COR-L47 (cell line): ENCODE results near the gene BCAR1.
"Not testable (repeated sequence)": the region's sequence is repeated elsewhere in the genome, so short reads cannot be mapped to it uniquely, and the experiment has no call there.

Experiments
- DNase-seq: peaks from one replicate; lab custom pipeline; 2025; lab: John Stamatoyannopoulos, UW

The BCAR1 gene

DNA sequence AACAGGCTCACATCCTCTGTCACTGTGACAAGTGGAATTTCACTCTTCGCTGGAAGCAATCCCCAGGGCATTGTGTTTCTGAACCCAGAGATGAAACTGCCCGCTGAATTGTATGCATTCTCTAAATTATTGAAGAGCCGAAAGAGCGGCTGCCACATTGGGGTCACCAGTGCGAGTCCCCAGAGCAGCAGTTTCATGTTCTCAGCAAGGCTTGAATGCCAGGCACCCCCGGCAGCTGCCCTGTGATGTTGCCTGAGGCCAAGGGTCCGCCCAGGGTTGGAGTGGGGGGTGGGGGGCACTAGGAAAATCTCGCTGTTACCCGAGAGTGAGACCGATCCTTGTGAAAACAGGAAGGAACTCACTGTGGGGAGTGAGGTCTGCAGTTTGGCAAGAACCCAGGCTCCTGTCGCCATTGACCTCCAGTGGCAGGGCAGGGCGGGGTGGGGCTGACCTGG is 20.7 kb upstream of the BCAR1 start:
- DNase-seq = no peak

DNA sequence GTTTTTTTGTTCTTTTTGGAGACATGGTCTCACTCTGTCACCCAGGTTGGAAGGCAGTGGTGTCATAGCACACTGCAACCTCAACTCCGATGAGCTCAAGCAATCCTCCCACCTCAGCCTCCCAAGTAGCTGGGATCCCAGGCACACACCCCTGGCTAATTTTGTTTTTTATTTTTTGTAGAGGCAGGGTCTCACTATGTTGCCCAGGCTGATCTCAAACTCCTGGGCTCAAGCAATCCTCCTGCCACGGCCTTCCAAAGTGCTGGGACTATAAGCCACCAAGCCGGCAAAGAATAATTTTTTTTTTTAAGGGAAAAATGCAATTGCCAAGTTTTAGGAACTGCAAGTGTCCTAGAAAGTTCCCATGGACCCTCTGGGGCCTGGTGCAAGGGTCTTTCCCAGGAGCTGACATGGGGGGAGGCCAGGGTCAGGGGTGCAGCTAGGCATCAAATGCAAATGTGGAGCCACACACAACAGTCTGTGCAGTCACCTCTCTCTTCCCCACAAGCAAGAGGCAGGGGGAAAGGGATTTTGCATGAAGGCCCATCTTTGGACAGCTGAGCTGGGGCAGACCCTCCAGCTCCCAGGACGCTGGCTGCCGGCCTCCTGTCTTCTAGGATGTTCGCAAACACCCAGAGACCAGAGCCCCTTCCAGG is 20.1 kb upstream of the BCAR1 start:
- no peak for DNase-seq

DNA sequence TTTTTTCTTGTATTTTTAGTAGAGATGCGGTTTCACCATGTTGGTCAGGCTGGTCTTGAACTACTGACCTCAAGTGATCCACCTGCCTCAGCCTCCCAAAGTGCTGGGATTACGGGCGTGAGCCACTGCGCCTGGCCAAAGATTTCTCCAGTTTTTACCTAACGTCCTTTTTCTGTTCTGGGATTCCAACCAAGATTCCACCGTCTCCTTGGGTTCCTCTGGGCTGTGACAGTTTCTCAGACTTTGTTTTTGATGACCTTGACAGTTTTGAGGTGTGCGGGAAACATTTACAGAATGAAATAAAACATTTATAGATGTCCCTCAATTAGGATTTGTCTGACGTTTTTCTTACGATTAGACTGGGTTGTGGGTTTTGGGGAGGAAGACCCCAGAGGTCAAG is 17.9 kb upstream of the BCAR1 start:
- not testable (repeated sequence) for DNase-seq

DNA sequence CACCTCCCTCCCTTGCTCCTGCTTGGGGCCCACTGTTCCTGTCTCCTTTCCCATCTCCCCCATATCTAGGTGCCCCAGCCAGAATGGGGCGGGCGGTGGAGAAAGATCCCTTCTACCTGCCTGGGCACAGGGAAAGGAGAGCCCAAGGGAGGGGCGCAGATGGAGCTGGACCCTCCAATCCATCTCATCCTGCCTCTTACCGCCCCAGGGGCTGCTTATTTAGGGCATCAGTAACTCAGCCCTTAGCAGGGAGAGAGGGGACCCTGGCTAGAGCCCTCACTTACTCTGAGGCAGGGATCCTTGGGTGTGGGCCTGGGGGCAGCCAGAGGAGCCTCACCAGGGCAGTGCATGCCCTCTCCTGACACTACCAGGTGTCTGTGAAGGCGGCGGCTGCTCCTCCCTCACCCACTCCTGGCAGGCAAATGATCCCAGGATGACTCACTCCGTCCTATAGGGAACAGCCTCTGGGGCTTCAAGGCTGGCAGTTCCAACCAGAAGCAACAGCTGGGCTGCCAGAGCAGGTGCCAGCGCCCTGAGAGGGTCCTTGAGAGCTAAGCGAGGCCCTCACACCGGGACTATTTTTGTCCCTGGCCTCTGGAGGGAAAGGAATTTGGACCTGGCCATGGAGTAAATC is 16.3 kb upstream of the BCAR1 start:
- DNase-seq = peak; percentile 22

DNA sequence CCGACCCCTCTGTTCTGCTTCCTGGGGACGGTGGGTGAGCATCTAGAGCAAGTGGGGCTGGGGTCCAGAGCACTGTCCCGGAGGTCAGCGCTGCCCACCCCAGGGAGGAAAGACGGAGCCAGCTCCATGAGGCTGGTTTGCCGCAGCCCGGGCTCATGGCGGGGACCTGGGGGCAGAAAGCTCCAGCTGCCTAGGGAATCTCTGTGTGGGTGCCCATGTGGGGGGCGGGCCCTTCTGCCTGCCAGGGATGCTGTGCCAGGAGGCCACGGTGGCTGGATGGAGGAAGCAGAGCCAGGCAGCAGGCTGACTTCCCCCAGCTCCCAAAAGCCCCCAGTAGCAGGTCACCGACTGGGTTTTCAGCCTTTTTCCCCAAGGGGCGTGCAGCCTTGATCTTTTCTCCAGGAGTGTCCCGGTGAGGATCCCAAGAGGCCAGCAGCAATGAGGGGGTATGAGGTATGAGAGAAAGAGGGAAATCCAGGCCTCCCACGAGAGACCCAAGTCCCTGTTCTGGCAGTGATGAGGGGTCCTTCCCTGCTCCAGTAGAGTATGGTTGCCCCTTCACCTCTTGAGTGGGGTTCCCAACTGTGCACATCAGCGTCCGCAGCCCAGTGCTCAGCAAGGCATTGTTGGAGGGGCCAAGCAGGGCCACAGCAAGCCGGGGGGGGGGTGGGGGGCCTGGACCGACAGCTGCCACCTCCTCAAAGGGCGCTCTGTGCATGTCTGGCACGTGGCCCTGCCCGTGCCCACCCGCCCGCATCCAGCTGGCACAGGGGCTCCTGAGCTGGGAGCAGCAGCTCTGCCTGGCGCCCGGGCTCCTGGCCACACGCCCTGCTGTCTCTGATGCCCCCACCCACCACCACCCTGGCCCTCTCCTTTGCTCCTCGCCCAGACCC is 15.6 kb upstream of the BCAR1 start:
- no peak for DNase-seq

DNA sequence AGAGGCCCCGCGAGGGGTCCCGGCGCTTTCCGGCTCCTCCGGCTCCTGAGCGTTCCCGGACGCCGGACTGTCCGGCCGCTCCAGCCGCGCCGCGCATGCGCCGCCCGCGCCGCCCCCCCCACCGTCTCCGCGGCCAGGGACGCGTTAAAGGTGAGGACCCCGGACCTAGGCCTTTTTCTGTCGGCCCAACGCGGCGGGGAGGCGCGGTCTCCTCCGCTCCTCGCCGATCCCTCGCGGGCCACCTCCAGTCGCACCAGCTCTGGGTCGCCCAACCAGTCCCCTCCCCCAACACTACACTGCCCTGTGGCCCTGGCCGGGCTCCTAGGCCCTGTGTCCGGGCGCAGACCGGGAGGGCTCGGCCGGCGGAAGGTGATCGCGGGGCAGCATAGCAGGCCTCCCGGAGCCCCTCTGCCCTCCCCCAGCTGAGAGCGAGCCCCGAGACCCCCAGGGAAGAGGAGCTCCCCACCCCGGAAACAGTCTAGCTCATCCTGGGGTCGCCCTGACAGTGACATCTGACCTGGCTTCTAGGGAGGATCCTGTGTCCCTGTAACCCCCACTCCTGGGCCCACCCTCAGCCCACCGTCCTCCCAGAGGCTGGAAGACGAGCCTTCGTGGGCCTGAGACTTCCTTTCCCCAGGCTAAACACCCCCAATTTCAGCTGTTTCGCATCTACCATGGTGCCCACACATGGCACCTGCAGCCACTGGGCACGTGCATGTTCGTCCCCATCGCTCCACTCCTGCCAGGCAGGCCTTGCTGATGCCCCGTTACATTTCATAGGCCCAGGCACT is 14.7 kb upstream of the BCAR1 start:
- no peak for DNase-seq

DNA sequence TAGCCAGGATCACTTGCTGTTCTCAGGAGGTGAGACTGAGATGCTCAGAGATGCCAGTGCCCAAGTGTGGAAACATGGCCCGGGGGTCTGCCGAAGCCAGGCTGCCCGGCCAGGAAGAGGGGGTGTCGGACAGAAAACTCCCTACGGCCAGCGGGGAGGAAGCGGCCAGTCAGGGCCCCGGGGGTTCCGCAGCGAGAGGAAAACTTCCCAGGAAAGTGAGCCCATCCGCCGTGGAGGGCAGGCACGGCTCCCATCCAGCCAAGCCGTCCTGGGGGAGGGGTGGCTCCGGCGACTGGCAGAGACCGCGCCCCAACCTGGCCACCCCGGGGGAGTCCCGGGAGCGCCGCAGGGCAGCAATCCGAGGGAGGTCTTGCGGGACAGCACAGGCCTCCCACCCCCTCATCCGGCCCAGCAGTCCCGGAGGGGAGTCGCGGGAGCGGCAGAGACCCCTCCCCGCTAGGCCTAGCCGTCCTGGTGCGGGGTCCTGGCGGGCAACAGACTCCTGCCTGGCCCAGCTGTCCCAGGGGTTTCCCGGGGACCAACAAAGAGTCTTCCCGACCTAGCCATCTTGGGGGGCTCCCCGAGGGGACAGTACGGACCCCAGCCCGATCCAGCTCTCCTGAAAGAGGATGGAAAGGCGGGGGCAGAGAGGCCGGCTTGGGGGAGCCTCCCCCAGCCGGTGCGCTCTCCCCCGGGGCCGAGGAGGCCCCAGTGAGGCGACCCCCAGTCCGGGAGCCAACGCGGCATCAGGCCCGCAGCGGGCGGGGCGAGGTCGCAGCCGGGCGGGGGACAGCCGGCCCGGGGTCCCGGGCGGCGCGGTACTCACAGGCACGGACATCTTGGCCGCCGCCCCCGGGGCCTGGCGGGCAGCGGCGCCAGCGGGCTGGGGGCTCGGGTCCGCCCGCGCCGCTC is 13.8 kb upstream of the BCAR1 start:
- DNase-seq = no peak

DNA sequence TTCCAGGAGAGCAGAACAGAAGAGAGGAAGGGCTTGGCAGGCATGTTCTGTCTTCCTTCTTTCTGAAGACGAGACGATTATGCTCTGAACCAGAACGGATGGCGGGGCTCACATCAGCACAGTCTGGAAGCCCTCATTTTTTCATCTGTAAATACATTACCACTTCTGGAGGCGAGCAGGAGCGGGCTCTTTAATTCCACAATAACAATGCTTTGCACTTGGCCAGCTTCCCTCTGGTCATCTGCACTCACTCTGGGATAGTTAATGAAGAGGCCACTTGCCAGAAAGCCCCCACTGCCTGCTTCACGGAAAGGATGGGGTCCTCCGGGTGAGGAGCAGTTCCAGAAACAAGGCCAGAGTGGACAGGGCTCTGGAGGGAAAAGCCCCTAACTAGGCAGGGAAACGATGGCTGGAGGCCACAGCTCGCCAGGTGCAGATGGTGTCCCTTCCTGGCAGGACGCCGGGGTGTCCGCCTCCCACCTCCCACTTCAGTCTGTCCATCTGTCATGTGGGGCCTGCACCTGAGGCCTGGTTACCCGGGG is 13.1 kb upstream of the BCAR1 start:
- DNase-seq = no peak

DNA sequence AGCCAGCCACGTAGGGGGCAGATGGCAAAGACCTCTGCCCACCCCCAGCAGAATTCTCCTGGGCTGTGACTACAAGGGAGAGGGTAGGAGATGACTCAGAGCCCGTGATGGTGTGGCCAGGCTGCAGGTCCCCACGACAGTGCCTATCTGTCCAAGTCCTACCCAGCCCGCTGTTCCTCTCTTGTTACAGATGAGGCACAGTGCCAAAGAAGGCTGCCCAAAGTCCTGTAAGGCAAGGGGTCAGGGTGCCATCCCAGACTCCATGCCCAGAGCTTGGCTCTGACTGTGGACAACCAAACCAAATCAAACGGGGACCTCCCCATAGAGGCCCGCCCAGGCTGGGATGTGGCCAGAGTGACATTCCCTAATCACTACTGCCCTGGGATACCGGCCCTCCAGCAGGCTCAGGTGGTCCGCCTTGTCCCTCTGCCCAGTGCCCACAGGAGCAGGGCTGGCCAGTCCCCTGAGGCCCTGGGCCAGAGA is 12.6 kb upstream of the BCAR1 start:
- DNase-seq = no peak

DNA sequence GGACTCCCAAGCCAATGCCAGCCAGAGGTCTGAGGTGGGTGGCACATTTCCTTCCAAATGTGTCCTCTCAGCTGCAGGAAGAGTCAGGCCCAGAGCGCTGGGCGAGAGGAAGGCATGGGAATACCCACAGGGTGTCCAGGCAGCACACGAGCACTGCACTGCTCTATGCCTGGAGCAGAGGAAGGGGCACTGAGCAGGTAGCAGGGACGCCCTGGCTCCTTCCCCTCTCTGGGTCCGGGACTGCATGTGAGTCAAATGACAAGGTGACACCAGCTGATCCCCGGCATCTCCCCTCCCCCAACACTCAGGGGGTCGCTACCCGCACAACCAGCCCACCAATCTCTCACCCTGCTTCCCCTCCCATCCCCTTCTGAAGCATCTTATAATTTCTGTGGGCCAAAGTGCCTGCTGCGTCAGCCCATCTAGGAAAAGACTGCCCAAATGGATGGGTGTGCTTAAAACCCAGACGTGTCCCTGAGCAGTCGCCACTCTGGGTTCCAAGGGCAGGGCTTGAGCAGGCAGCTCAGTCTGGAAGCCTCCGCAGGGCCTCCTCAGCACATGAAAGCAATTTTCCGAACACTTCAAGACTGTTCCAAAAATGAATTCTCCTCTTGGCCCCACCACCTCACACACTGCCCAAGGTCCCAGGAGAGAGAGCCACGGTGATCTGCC is 12.0 kb upstream of the BCAR1 start:
- no peak for DNase-seq

DNA sequence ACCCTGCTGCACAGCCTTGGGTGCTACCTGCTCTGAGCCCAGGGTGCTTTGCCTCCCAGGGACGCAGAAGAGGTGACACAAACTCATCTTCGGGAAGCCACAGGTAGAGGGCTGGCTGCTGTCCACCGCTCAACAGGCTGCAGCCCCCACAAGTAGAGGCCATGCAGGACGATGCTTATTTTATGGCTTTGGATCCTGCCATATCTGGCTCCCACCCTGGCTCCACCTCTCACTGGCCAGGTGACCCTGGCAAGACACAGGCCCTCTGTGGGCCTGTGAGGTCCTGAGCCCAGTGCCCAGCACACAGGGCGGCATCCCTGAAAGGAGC is 11.3 kb upstream of the BCAR1 start:
- DNase-seq = no peak

DNA sequence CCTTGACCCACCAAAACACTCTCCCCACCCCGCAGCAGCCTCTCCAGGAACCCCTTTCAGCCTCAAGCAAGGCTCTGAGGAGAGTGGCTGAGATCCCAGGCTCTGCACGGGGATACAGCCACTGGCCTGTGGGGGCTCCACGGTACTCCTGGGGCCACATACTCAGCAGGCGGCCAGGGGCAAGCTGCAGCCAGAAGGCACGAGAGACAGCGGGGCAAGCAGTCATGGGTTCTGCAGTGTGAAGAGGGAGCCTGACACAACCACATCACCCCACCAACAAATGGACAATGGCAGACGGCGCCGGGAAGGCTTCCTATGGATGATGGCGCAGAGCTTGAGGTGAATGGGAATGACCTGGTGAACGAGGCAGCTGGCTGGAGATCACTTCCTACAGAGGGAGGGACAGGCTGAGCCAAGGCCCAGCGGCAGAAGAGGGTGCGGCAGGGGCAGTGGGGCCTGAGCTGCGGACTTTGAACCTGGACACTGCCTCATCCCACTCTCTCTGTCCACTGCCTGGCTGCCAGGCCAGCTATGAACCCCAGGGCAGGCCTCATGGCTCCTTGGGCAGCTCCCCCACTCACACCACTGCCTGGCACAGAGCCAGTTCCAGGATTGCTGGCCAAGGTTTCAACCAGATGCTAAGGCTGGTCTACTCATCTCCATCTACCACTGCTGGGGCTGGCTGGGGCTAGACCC is 10.8 kb upstream of the BCAR1 start:
- DNase-seq = no peak

DNA sequence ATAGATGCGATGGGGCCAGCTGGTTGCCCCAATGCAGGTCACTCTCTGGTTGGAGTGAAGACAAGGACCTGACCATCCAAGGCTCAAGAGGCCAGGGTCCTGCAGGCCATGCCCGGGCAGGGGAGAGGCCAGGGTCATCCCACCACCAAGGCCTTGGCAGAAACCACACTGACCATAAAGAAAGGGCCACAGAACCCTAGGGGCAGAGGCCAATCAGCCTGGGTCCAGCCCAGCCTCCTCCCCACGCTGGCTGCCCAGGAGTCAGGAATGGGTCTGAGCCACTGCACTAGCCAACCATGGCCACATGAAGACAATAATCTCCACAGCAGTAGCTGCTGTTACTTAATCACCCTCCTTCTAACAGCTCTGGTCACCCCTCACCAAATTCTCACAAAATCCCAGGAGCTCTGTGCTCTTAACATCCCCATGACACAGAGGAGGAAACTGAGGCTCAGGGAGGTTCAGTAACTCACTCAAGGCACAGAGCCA is 10.2 kb upstream of the BCAR1 start:
- DNase-seq = no peak

DNA sequence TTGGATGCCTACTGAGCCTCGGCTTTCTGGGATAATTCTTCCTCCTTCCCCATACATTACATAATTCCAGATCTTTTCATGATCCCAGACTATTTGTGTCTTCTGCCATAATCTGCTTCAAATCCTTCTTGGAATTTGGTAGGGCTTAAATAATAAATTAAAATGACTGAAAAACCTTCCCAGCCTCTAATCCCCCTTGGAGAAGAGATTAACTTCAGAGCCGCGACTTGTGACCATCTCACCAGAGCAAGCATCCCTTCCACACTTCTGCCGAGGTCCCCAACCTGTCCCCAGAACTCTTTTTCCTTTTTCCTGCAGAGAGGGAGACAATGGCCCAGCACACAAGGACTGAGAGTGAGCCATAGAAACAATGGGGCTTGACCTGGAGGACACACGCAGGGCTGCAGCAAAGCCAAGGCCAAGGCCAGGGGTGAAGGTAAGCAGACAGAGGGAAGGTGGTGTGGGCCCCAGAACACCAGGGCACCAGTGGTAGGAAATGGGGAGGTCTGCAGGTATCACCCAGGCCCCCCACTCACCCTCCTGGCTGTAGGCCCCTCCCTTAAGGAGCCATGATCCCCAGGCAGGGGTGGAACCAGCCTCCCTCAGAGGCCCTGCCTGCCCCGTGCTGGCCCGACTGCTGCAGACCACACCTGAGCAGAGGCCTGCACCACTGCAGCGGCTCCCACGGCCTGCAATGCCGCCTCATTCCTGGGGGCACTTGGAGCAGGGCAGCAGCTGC is 9.6 kb upstream of the BCAR1 start:
- DNase-seq = no peak

DNA sequence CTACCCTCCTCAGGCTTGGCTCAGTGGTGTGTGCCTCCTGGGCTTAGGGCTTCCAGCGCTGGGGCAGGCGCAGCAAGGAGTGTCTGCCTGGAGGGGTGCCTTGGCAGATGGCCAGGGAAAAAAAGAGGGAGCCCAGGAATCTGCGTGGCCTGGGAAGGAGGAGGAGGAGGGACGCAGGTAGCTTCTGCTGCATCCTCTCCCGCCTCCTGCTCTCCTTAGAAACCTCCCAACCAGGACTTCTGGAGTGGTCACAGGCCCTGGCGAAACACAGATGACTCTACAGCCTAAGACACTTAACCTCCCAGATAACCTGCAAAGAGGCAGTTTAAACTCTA is 7.3 kb upstream of the BCAR1 start:
- DNase-seq = no peak

DNA sequence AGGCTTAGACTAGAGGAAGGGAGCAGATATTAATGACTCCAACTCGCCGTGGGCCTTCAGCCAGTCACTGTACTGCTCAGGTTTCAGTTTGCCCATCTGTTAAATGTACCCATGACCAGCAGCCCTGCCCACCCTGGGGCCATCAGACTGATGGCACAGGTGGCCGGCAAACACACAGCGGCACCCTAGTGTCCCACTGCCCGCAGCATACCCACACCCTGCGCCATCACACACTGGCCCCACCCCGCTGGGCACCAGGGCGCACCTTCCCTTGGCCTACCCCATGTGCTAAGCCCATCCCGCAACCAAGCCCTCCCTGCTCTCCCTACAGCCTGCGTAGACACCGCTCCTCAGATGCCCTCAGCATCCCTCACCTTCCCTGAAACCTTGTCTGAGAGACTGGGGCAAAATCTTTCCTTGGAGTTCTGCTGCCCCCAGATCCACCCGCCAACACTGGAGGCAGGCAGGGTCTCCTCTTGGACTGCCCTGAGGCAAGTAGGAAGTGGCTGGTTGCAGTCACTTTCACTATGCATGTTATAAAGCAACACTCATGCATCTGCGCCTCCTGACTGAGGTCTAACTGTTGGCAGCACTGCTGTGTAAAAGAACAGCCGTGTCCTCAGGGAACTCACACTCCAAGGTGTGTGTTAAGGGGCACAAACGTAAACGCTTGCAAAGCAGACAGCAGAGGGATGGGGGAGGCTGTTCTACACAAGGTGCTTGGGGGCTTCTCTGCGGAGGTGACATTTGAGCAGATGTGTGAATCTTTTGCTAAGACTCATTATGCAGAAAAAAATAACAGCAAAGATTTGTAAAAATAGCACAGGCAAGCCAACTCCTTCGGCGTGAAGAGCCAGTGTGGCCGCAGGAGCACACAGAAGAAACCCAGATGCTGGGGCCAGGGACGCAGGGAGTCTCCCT is 6.7 kb upstream of the BCAR1 start:
- DNase-seq = no peak

DNA sequence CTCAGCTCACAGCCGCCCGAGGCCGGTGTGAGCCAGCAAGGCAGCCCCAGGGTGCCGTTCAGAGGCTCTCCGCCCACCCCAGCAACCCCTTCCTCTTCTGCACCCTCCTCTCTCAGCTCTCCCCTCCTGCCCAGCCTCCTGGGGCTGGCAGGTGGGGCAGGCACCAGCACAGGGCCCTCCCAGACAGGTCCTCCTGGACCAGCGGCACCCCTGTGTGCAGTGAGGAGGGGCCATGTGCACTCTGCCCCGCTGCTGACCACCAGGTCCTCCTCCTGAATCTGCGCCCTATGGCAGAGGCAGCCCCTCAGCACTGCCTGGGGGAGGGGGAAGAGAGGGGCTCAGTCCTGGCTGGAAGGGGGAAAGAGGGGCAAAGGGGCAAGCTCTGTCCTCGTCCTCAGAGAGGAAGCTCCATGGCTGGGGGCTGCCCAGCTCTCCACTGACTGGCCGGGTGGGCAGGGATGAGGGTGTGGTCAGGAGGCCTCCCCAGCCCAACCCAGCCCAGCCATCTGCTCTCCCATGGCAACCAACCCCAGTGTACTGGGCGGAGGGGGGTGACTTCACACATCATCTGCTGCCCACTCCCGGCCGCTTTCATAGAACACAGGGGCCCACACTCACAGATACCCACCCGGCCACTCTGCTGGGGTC is 5.4 kb upstream of the BCAR1 start:
- DNase-seq = peak; percentile 82
